Esophagus squamous epithelium (tissue), 5 donors: ENCODE data around the gene ATP8B4. TPM values are rescaled to one million over a fixed set of nuclear protein-coding genes. Genes with fewer than 3 reads are reported as not detected.

ENCODE experiments used
- DNase-seq: peaks from one replicate; lab custom pipeline; 2025; lab: John Stamatoyannopoulos, UW
- H3K27ac ChIP-seq, 4 donors: fragments of 200-600 bp; sonication (generic); one replicate each; pipeline ENCODE4 v1.5.1; 2016 to 2019; ENCODE audit warnings: mild to moderate bottlenecking in 1 of 4
- H3K27me3 ChIP-seq, 4 donors: fragments of 200-600 bp; sonication (generic); 1 replicate in 3 of 4; 2 replicates in 1 of 4; pipeline versions ENCODE4 v1.5.1 to v1.6.0; 2017 to 2021; ENCODE audit warnings: antibody characterized with exemption in 1 of 4
- H3K36me3 ChIP-seq, 3 donors: fragments of 200-600 bp; sonication (generic); one replicate each; pipeline ENCODE4 v1.5.1; 2016 to 2019
- H3K4me1 ChIP-seq, 3 donors: fragments of 200-600 bp; sonication (generic); one replicate each; pipeline ENCODE4 v1.5.1; 2017 to 2019
- H3K4me3 ChIP-seq, 4 donors: fragments of 200-600 bp; sonication (generic); 1 replicate in 3 of 4; 2 replicates in 1 of 4; pipeline ENCODE4 v1.5.1; 2016 to 2019; ENCODE audit warnings: mild to moderate bottlenecking in 2 of 4, moderate library complexity in 1 of 4
- H3K9me3 ChIP-seq, 3 donors: fragments of 200-600 bp; sonication (generic); one replicate each; pipeline ENCODE4 v1.5.1; 2016 to 2019
- CTCF ChIP-seq, 6 experiments: fragments of 450-650 bp in 4 of 6; fragments of 200-600 bp in 2 of 6; sonication (generic) in 2 of 6; IDR thresholded peaks; one replicate each; pipeline ENCODE4 v1.5.1; 2016 to 2019; ENCODE audit warnings: antibody characterized with exemption in 6 of 6, mild to moderate bottlenecking in 4 of 6, moderate library complexity in 4 of 6
- POLR2A ChIP-seq, 4 donors: fragments of 450-650 bp; IDR thresholded peaks; one replicate each; pipeline ENCODE4 v1.6.1; 2017; ENCODE audit warnings: antibody characterized with exemption in 4 of 4, mild to moderate bottlenecking in 4 of 4, moderate library complexity in 3 of 4
- WGBS, 2 donors: methylation state at CpG; one replicate each; pipeline ENCODE4 v1.1.5; 2018; 5-methylcytosine and 5-hydroxymethylcytosine counted together
- intact Hi-C: fragments of 100-400 bp; cut with DNase I; formaldehyde crosslinking; loops from one replicate; pipeline ENCODE4 v1.15.0; 2022
- total RNA-seq, 4 donors: library from RNA; depleted of rRNA; stranded (reverse); fragments of >200 nt; gene quantifications; one replicate each; pipeline ENCODE4 v1.1.0, GENCODE V29; 2016
- donor health status: DM: yes; HTN: yes; CAD: no.

ATP8B4 gene
- total RNA-seq, 4 donors from 2014 or later, result 0.97 to 6.7 (median 2.9) TPM

DNA sequence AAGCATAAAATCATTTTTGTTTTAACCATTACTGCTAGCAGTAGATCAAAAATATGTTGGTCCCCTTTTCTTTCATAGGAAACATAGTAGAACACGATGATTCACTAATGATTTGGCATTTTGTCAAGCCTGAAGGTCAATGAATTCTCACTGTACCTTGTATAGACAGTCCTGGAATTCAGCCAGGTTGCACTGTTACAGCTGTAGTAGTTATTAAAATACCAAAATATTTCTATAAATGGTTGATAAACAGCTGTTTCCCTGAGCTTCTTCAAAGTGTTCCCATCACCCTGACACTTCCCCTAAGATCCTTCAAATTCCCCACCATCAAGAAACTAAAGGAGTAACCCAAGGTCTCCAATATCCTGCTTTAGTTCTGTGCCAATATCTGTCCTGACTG is 200.9 kb downstream of the ATP8B4 start:
- 9 to 20% methylated on average over 1 of the region's 1 CpG for WGBS, 2 donors
- DNase-seq, result no peak
- Histone ChIP-seq H3K27ac (no peak overlapping the region), H3K36me3 (no peaks in the 10 kb centered on the region), H3K4me1 (no peaks in the 10 kb centered on the region), H3K4me3 (no peak overlapping the region), H3K27me3 (no peaks in the 10 kb centered on the region), H3K9me3 (no peaks in the 10 kb centered on the region)
- intact Hi-C loops, result no loop called here
- no peak for TF ChIP-seq CTCF (IDR thresholded peaks at IDR 0.05)
- no peak for TF ChIP-seq POLR2A (IDR thresholded peaks at IDR 0.05)

- no peak for TF ChIP-seq POLR2A (IDR thresholded peaks at IDR 0.05)
- TF ChIP-seq CTCF (IDR thresholded peaks at IDR 0.05), result no peak
- no peaks in the 10 kb centered on the region for H3K4me1 ChIP-seq
- intact Hi-C loops, result no loop called here
- WGBS, 2 donors, result 32 to 36% methylated on average over 2 of the region's 2 CpGs
- H3K9me3 ChIP-seq, result no peaks in the 10 kb centered on the region
- no peak for DNase-seq
- no peak overlapping the region for H3K27ac ChIP-seq
- no peak overlapping the region for H3K4me3 ChIP-seq
- no peaks in the 10 kb centered on the region for H3K27me3 ChIP-seq
- no peaks in the 10 kb centered on the region for H3K36me3 ChIP-seq
Observed at GRCh38 chr15:49916998-49917397, 202.0 kb downstream of the ATP8B4 start.

- WGBS, 2 donors, result 74% methylated on average over 5 of the region's 5 CpGs
- intact Hi-C loops, result no loop called here
Observed at GRCh38 chr15:49915822-49916221, 203.2 kb downstream of the ATP8B4 start.

DNA sequence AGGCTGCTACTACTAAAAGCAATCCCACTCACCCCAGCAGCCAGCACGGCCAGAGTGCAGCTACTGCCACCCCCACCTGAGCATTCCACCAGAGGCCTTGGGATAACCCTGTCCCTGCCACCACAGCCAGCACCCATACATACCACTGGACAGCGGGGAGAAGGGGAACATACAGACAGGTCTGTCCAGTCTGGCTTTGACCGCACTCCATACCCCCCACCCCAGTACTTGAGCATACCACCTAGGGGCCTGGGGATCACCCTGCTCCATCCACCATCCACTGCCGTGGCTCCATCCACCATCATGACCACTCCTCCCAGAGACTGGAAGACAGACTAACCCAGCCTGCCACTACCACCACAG is 210.1 kb downstream of the ATP8B4 start:
- TF ChIP-seq POLR2A (IDR thresholded peaks at IDR 0.05) (no peak), CTCF (IDR thresholded peaks at IDR 0.05) (no peak)
- H3K27ac ChIP-seq, result no peak overlapping the region
- no peaks in the 10 kb centered on the region for H3K4me1 ChIP-seq
- DNase-seq, result no peak
- 77 to 91% methylated on average over 4 of the region's 4 CpGs for WGBS, 2 donors
- intact Hi-C loops, result no loop called here
- no peaks in the 10 kb centered on the region for H3K27me3 ChIP-seq
- no peaks in the 10 kb centered on the region for H3K36me3 ChIP-seq
- no peak overlapping the region for H3K4me3 ChIP-seq
- H3K9me3 ChIP-seq, result peaks cover 0 to 9% (median 0%) of the 10 kb centered on the region in 3 donors

More at GRCh38 chr15:49915822-49916221, 203.2 kb downstream of the ATP8B4 start:
- H3K36me3 ChIP-seq, result no peaks in the 10 kb centered on the region
- no peak overlapping the region for H3K4me3 ChIP-seq
- no peak overlapping the region for H3K27ac ChIP-seq
- no peaks in the 10 kb centered on the region for H3K4me1 ChIP-seq
- DNase-seq, result no peak
- H3K27me3 ChIP-seq, result no peaks in the 10 kb centered on the region
- no peaks in the 10 kb centered on the region for H3K9me3 ChIP-seq
- no peak for TF ChIP-seq POLR2A (IDR thresholded peaks at IDR 0.05)
- no peak for TF ChIP-seq CTCF (IDR thresholded peaks at IDR 0.05)

- Histone ChIP-seq H3K27me3 (no peaks in the 10 kb centered on the region), H3K4me1 (peaks cover 0 to 2% (median 0%) of the 10 kb centered on the region in 3 donors), H3K9me3 (peaks cover 0 to 9% (median 0%) of the 10 kb centered on the region in 3 donors), H3K4me3 (no peak overlapping the region), H3K27ac (no peak overlapping the region), H3K36me3 (no peaks in the 10 kb centered on the region)
- 64 to 80% methylated on average over 1 of the region's 2 CpGs for WGBS, 2 donors
- no peak for DNase-seq
- intact Hi-C loops, result no loop called here
- no peak for TF ChIP-seq POLR2A (IDR thresholded peaks at IDR 0.05)
- TF ChIP-seq CTCF (IDR thresholded peaks at IDR 0.05), result no peak
Observed at GRCh38 chr15:49908236-49908932, 210.6 kb downstream of the ATP8B4 start.
